HepG2 (cell line): Measurements from ENCODE around the gene GPRIN1.

Source experiments
- CHD2 ChIP-seq: IDR thresholded peaks from 2 replicates; pipeline ENCODE4 v1.6.1; 2011; ENCODE audit warnings: low read depth, low read length, improper control_type of control experiment
- NFYB ChIP-seq: sonication (generic); formaldehyde crosslinking; IDR thresholded peaks from 2 replicates; pipeline ENCODE4 v1.4.0; 2020; ENCODE audit warnings: missing genetic modification reagents
- NR2F1 ChIP-seq, 2 experiments: fragments of 450-650 bp in 1 of 2; formaldehyde crosslinking in 1 of 2; IDR thresholded peaks; 2 replicates each; pipeline versions ENCODE4 v1.5.0 to v1.6.1; 2016 to 2020; ENCODE audit warnings: mild to moderate bottlenecking in 1 of 2, missing compliant biosample characterization in 1 of 2, missing genetic modification reagents in 1 of 2, moderate library complexity in 1 of 2
- NR3C1 ChIP-seq: sonication (generic); formaldehyde crosslinking; IDR thresholded peaks from 2 replicates; pipeline ENCODE4 v1.4.0; 2020; ENCODE audit warnings: missing genetic modification reagents
- NRL ChIP-seq: sonication (generic); formaldehyde crosslinking; IDR thresholded peaks from 2 replicates; pipeline ENCODE4 v1.5.0; 2020; ENCODE audit warnings: missing genetic modification reagents, mild to moderate bottlenecking, moderate library complexity, borderline replicate concordance
- PHF20 ChIP-seq: sonication (generic); formaldehyde crosslinking; IDR thresholded peaks from 2 replicates; pipeline ENCODE4 v1.5.0; 2020; ENCODE audit warnings: mild to moderate bottlenecking, missing genetic modification reagents
- SP2 ChIP-seq: sonication (generic); formaldehyde crosslinking; IDR thresholded peaks from 2 replicates; pipeline ENCODE4 v1.5.1; 2020; ENCODE audit warnings: mild to moderate bottlenecking, missing genetic modification reagents
- ZNF138 ChIP-seq: sonication (generic); formaldehyde crosslinking; IDR thresholded peaks from 2 replicates; pipeline ENCODE4 v1.5.0; 2020; ENCODE audit warnings: mild to moderate bottlenecking, low read depth, missing genetic modification reagents
- ZNF629 ChIP-seq: sonication (generic); formaldehyde crosslinking; conservative IDR thresholded peaks from 2 replicates; pipeline ENCODE4 v1.5.0; 2020; ENCODE audit warnings: missing genetic modification reagents
- ZNF891 ChIP-seq: sonication (generic); formaldehyde crosslinking; IDR thresholded peaks from 2 replicates; pipeline ENCODE4 v1.5.0; 2020; ENCODE audit warnings: mild to moderate bottlenecking, missing genetic modification reagents
- TF ChIP-seq, protein P1 (sequence below): sonication (generic); formaldehyde crosslinking; IDR thresholded peaks from 2 replicates; pipeline ENCODE4 v1.5.0; 2020; ENCODE audit warnings: mild to moderate bottlenecking, missing genetic modification reagents, moderate library complexity
- TF ChIP-seq, protein P2 (sequence below): sonication (generic); formaldehyde crosslinking; conservative IDR thresholded peaks from 2 replicates; pipeline ENCODE4 v1.4.0; 2020; ENCODE audit warnings: missing genetic modification reagents
- TF ChIP-seq, protein P3 (sequence below): sonication (generic); formaldehyde crosslinking; IDR thresholded peaks from 2 replicates; pipeline ENCODE4 v1.4.0; 2020; ENCODE audit warnings: missing genetic modification reagents

DNA sequence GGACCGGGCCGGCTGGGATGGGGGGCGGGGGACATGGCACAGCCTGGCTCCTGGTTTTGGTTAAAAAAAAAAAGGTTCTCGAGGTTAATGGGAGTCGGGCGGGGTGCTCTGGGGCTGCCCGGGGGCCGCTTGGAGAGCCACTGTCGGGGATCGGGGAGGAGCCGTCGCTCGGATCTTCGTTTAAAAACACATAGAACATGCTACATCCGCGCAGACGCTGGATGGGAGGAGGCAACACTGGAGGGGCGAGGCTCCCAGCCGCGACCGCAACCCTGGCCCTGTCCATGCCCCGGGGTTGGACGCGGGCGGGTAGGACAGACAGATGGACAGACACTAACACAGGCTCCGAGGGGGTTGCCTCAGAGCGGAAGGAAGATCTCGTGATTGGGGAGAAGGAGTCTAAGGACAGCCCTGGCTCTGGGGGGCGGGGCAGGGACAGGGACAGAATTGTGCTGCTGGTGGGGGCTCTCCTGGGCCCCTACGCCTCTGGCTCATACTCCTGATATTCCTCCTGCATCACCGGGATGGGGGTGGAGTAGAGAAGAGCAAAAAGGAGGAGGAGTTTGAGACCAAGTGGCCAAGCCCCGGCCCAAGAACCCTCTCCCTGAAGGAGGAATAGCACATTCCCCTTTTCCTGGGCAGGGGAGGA is 10.5 kb upstream of the GPRIN1 start:
- TF ChIP-seq NR3C1 (CRISPR knock-in tag), result no peak
- no peak for TF ChIP-seq NFYB (CRISPR knock-in tag)
- TF ChIP-seq ZNF629 (CRISPR knock-in tag), result no peak
- TF ChIP-seq, protein P1, sequence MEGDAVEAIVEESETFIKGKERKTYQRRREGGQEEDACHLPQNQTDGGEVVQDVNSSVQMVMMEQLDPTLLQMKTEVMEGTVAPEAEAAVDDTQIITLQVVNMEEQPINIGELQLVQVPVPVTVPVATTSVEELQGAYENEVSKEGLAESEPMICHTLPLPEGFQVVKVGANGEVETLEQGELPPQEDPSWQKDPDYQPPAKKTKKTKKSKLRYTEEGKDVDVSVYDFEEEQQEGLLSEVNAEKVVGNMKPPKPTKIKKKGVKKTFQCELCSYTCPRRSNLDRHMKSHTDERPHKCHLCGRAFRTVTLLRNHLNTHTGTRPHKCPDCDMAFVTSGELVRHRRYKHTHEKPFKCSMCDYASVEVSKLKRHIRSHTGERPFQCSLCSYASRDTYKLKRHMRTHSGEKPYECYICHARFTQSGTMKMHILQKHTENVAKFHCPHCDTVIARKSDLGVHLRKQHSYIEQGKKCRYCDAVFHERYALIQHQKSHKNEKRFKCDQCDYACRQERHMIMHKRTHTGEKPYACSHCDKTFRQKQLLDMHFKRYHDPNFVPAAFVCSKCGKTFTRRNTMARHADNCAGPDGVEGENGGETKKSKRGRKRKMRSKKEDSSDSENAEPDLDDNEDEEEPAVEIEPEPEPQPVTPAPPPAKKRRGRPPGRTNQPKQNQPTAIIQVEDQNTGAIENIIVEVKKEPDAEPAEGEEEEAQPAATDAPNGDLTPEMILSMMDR, result no peak
- TF ChIP-seq, protein P2, sequence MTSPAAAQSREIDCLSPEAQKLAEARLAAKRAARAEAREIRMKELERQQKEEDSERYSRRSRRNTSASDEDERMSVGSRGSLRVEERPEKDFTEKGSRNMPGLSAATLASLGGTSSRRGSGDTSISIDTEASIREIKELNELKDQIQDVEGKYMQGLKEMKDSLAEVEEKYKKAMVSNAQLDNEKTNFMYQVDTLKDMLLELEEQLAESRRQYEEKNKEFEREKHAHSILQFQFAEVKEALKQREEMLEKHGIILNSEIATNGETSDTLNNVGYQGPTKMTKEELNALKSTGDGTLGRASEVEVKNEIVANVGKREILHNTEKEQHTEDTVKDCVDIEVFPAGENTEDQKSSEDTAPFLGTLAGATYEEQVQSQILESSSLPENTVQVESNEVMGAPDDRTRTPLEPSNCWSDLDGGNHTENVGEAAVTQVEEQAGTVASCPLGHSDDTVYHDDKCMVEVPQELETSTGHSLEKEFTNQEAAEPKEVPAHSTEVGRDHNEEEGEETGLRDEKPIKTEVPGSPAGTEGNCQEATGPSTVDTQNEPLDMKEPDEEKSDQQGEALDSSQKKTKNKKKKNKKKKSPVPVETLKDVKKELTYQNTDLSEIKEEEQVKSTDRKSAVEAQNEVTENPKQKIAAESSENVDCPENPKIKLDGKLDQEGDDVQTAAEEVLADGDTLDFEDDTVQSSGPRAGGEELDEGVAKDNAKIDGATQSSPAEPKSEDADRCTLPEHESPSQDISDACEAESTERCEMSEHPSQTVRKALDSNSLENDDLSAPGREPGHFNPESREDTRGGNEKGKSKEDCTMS (CRISPR knock-in tag), result no peak
- no peak for TF ChIP-seq CHD2
- no peak for TF ChIP-seq ZNF891 (CRISPR knock-in tag)
- no peak for TF ChIP-seq NR2F1 (CRISPR knock-in tag; IDR thresholded peaks at IDR 0.05)
- no peak for TF ChIP-seq NRL
- TF ChIP-seq, protein P3, sequence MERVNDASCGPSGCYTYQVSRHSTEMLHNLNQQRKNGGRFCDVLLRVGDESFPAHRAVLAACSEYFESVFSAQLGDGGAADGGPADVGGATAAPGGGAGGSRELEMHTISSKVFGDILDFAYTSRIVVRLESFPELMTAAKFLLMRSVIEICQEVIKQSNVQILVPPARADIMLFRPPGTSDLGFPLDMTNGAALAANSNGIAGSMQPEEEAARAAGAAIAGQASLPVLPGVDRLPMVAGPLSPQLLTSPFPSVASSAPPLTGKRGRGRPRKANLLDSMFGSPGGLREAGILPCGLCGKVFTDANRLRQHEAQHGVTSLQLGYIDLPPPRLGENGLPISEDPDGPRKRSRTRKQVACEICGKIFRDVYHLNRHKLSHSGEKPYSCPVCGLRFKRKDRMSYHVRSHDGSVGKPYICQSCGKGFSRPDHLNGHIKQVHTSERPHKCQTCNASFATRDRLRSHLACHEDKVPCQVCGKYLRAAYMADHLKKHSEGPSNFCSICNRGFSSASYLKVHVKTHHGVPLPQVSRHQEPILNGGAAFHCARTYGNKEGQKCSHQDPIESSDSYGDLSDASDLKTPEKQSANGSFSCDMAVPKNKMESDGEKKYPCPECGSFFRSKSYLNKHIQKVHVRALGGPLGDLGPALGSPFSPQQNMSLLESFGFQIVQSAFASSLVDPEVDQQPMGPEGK (CRISPR knock-in tag), result no peak
- TF ChIP-seq ZNF138, result no peak
- no peak for TF ChIP-seq PHF20 (CRISPR knock-in tag)
- TF ChIP-seq SP2 (CRISPR knock-in tag), result no peak
